Activated CD8-positive, alpha-beta memory T cell treated with anti-CD3 and anti-CD28 coated beads, Interleukin-2, amount 50 U/mL, for 1 hour (primary cell): ENCODE results near the gene SYT2.
"Not testable (repeated sequence)": the region's sequence is repeated elsewhere in the genome, so short reads cannot be mapped to it uniquely, and the experiment has no call there.

Experiments used
- DNase-seq: peaks from one replicate; pipeline ENCODE4 v3.0.0-alpha.2; 2020; ENCODE audit errors: extremely low read depth

The SYT2 gene

GRCh38 chr1:202571719-202572339, 138.4 kb downstream of the SYT2 start:
- no peak for DNase-seq

GRCh38 chr1:202569393-202570322, 140.6 kb downstream of the SYT2 start:
- no peak for DNase-seq

- no peak for DNase-seq
Measured at GRCh38 chr1:202568826-202569225, 141.4 kb downstream of the SYT2 start.

- no peak for DNase-seq
Measured at GRCh38 chr1:202568410-202568809, 141.8 kb downstream of the SYT2 start.

- no peak for DNase-seq
Measured at GRCh38 chr1:202567738-202568137, 142.5 kb downstream of the SYT2 start.

- no peak for DNase-seq
Measured at GRCh38 chr1:202565890-202566602, 144.2 kb downstream of the SYT2 start.

- DNase-seq: no peak
Measured at GRCh38 chr1:202564958-202565495, 145.2 kb downstream of the SYT2 start.

- DNase-seq: no peak
Measured at GRCh38 chr1:202563818-202564217, 146.4 kb downstream of the SYT2 start.

- DNase-seq: no peak
Measured at GRCh38 chr1:202562444-202563060, 147.7 kb downstream of the SYT2 start.

GRCh38 chr1:202561726-202562443, 148.4 kb downstream of the SYT2 start:
- no peak for DNase-seq

- no peak for DNase-seq
Measured at GRCh38 chr1:202561240-202561639, 149.0 kb downstream of the SYT2 start.

GRCh38 chr1:202557662-202558061, 152.6 kb downstream of the SYT2 start:
- not testable (repeated sequence) for DNase-seq

GRCh38 chr1:202556037-202556436, 154.2 kb downstream of the SYT2 start:
- DNase-seq: not testable (repeated sequence)

- DNase-seq: not testable (repeated sequence)
Measured at GRCh38 chr1:202554619-202555018, 155.6 kb downstream of the SYT2 start.

- DNase-seq: no peak
Measured at GRCh38 chr1:202553560-202554038, 156.7 kb downstream of the SYT2 start.

GRCh38 chr1:202553078-202553477, 157.2 kb downstream of the SYT2 start:
- not testable (repeated sequence) for DNase-seq

- DNase-seq: not testable (repeated sequence)
Measured at GRCh38 chr1:202552615-202553014, 157.6 kb downstream of the SYT2 start.

- DNase-seq: no peak
Measured at GRCh38 chr1:202551683-202552082, 158.6 kb downstream of the SYT2 start.

- DNase-seq: not testable (repeated sequence)
Measured at GRCh38 chr1:202550088-202550487, 160.2 kb downstream of the SYT2 start.

- no peak for DNase-seq
Measured at GRCh38 chr1:202547215-202547614, 163.0 kb downstream of the SYT2 start.

GRCh38 chr1:202546796-202547195, 163.5 kb downstream of the SYT2 start:
- not testable (repeated sequence) for DNase-seq
